HG03442 (cell line): ENCODE data around the gene CABLES2.

ENCODE experiments used
- ATAC-seq: cut with Tn5 transposase; IDR thresholded peaks from one replicate; pipeline ENCODE4 v1.9.1; 2021; ENCODE audit warnings: mild to moderate bottlenecking, moderate library complexity; ENCODE audit not compliant: unreplicated experiment

The CABLES2 gene

DNA sequence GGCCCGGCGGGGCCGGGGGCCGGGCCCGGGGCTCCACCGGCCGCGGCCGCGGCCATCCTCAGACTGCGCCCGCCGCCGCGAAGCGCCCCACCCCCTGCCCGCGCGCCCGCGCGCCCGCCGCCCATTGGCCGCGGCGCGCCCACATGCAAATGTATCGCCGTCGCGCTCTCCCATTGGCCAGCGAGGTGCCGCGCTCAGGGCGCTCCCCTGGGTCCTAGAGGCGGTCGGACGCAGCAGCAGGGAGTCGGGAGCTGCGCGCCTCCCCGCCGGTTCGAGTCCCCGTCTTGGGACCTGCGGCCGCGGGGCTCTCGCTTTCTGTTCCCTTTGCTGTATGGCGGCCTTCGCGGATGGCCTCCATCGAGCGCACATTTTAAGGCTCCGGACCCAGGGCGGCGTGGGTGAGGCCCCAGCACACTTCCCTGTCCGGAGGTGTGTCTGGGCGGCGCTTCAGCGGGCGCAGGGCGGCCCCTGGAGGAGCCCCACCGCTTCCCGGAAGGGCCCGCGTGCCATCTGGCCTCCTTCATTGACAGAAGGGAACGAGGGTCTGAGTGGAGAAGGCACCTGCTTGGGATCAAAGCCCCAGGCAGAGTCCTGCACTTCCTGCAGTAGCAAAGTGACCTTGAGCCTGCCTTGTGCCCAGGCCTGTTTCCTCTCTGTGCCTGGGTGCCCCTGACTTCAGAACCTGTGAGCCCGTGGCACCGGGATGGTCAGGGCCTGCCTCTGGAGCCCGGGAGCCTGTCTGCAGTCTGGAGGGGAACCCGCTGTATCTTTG is at the start of gene CABLES2:
Gene CABLES2, minus strand, starts transcription at position 65 of the 772 bp plus-strand sequence. Its CDS starts 9 bp downstream, at position 56.
- ATAC-seq, result peak; percentile 84

DNA sequence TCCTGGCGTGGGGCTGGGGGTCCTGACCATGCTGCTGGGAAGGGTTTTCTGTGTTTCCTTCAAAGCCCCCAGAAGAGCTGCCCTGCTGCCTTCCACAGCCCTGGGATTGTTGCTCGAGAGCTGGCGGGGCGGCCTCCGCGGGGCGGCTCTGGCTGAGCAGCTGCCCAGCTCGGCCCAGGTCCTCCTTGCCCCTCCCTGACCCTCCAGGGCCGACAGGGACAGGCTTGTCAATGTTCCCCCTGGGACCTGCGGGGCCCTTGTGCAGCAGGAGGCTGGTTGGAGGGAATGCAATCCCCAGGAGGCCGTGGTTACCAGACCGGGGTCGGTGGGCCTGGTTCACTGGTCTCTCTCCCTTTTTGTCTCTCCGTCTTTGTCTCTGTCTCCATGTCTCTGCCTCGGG is 48.8 kb upstream of the CABLES2 start:
- no peak for ATAC-seq

- ATAC-seq, result no peak
Observed at GRCh38 chr20:62454904-62455636, 48.0 kb upstream of the CABLES2 start.

GRCh38 chr20:62453186-62453808 is 46.2 kb upstream of the CABLES2 start:
- no peak for ATAC-seq

DNA sequence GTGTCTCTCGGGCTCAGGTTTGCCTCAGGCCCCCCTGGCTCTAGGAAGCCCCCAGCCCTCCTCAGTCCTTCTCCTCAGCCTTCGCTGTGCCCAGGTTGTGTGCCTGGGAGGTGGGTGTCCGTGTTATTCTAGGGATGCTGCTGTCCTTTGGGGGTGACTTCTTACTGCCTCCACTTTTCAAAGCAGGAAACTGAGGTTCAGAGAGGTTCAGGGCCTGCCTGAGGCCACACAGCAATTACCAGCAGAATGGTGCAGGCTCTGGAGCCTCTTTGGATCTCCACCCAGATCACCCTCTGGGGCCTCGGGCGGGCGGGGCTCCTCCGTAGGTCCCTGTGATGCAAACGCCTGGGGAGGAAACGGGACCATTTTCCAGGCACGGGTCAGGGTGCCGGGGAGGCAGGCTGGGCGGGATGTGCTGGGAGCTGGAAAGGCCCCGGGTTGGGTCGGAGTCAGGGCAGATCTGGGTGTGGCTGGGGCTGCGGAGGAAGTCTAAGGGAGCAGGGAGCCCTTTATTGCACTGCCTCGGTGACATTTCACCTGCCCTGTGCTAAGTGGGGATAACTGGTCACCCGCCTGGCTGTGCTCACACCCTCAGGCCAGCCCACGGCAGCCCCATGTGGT is 45.5 kb upstream of the CABLES2 start:
- no peak for ATAC-seq

DNA sequence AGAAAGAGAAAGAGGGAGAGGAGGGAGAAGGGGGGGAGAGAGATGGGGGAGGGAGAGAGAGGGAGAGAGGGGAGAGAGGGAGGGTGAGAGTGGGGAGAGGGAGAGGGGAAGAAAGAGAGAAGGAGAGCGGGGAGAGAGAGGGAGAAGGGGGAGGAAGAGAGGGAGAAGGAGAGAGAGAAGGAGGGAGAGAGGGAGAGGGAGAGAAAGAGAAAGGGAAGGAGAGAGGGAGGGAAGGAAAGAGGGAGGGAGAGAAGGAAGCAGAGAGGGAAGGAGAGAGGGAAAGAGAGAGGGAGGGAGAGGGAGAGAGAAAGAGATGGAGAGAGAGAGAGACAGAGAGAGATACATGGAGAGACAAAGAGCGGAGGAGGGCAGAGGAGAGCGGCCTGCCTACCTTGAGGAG is 44.9 kb upstream of the CABLES2 start:
- ATAC-seq, result no peak

DNA sequence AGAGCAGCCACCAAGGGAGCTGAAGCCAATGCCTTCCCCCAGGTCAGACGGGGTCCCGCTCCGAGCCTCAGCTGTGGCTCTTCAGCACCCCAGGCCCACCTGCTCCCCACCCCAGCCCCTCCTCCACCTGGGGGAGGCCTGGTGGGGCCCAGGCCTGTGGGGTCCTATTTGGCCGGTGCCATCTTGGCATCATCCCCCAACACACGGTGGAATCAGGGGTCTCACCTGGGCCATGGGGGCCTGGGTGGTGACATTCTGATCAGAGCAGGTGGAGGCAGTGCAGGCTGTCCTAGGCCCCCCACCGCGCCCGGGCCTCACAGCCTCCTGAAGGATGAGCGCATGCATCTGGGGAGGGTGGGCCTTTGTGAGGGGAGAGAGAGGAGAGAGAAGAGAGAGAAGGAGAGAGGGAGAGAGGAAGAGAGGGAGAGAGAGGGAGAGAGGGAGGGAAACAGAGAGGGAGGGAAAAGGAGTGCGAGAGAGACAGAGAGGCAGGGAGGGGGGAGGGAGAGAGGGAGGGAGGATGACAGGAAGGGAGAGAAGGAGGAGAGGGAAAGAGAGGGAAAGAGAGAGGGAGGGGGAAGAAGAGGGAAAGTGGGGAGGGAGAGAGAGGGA is 44.2 kb upstream of the CABLES2 start:
- ATAC-seq, result no peak

DNA sequence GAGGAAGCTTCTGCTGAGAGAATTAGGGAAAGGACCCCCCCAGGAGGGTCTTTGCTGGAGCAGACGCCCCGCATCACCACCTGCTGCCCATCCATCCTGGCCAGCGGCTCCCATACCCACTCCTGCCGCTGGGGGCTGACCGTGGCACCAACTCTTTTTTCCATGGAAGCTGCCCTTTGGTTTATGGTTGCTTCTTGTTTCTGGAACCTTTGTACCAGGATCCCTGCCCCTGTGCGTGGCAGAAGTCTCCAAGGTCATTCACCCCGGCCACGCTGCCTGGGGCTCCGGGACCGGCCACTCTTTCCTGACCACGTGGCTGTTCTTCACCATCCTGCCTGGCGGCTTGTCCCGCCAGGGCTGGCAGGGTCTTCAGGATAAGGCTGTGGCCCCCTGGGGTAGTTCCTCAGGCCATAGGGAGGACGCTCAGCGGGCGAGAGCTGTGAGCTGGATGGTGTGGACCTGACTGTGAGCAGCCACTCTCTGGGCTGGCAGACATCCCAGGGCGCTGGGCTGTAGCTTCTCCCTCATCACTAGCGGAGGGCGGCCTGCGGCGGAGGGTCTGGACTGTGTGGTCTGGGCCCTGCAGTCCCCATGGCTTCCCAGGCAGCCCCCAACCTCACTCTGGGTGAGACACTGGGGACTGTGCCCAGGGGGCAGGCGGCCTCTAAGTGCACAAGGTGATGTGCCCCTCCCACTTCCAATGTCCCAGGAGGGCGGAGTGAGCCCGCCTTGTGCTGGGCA is 43.0 kb upstream of the CABLES2 start:
- ATAC-seq, result no peak

- no peak for ATAC-seq
Observed at GRCh38 chr20:62448788-62449187, 41.7 kb upstream of the CABLES2 start.

- ATAC-seq, result no peak
Observed at GRCh38 chr20:62448038-62448437, 41.0 kb upstream of the CABLES2 start.

DNA sequence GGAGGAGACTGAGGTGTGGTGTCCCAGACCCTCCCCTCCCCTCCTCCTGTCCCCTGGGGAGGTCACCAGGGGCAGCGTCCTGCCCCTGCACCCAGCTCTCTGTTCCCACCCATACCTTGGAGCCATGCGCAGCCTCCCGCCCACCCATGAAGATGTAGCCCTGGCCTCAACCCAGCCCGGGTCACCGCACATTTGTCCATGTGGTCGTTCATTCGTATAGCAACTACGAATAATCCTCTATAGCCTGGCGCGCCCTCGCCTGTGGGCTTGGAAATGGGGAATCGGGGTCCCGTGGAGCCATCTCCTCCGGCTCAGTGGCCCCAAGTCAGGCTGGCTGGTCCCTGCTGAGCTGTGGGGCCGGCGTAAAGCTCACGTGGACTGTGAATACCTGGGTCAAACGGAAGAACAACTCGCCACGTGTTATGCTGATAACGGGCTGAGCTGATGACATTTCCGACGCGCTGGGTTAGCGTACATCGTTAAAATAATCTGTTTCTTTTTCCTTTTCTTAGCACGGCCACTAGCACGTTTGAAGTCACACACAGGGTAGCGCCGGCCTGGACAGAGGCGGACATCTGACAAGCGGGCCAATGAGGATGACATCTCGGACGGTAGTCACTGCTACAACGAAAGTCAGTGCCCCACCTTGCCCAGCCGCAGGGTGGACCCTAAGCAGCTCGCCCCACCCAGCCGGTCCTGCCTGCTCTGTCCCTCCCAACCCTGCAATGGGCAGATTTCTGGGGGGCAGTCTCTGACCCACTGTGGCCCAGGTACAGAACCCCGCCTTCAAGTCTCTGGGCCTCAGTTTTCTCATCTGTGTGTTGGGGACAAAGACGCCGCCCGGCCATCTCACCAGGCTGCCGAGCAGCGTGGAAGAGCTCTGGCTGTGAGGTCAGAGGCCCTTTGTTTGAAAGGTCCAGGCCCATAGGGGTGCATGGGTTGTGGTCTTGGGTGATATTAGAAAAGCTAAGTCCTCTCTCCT is 40.1 kb upstream of the CABLES2 start:
- no peak for ATAC-seq

DNA sequence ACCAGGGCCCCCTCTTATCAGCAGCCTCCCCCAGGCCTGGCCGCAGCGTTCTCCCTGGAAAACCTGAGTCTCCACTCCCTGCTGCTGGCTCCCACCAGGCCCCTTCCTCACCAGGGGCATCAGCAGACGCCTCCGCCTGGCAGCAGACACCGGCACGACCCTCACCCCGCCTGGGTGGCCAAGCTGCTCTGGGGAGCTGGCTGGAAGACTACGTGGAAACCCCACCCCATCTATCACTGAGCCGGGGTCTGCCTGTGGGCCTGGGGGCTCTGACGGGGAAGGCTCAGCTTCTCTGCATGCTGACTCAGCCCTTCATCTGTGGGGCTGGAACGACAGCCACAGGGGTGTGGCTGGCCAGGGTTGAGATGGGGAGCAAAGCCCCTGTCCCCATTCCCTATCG is 39.4 kb upstream of the CABLES2 start:
- ATAC-seq, result no peak

DNA sequence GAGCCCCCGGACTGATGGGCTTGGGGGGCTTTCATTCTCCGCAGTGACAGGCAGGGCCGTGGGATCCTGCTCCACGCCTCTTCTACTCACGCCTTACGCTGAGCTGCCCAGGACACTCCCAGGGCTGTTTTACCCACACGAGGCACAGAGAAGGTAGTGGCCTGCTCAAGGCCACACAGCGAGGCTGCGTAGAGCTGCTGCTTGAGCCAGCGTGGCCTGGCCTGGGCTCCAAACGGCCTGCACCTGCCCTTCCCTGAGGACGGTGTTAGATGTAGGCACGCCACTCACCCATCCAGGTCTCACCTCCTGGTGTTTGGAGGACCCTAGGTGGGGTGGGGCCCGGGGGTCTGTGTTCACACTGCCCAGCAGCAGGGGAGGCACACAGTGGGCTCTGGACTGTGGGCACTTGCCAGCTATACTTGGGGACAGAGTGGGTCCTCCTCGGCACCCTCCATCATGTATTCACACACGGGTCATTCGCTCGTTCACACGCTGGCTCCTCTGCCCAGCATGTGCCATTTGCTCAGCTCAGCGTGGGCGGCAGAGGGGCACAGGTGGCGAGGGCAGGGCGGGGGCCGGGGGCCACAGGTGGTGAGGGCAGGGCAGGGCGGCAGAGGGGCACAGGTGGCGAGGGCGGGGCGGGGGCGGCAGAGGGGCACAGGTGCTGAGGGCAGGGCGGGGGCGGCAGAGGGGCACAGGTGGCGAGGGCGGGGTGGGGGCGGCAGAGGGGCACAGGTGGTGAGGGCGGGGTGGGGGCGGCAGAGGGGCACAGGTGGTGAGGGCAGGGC is 38.7 kb upstream of the CABLES2 start:
- ATAC-seq, result no peak

GRCh38 chr20:62444286-62444685 is 37.2 kb upstream of the CABLES2 start:
- no peak for ATAC-seq

DNA sequence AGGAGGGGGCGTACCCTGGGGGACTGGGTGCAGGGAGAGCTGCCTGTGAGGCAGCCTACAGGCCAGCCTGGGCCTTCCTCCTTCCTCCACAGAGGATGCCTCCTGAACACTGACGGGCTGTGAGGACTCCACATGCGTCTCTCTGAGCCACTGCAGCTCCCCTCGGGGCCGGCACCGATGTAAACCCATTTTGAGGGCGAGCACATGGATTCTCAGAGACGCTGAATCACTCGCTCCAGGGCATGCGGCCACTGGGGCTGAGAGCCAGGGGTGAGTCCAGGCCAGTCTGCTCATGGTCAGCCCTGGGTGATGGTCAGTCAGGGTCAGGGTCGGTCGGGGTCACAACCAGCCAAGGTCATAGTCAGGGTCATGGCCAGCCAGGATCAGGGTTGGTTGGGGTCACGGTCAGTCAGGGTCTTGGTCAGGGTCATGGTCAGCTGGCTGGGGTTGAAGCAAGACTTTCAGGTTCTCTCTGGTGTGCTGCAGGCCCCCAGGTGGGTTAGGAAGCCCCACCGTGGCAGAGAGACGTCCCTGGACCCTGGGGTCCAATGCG is 35.0 kb upstream of the CABLES2 start:
- no peak for ATAC-seq

GRCh38 chr20:62439218-62439617 is 32.1 kb upstream of the CABLES2 start:
- no peak for ATAC-seq

- ATAC-seq, result no peak
Observed at GRCh38 chr20:62437927-62438326, 30.8 kb upstream of the CABLES2 start.

DNA sequence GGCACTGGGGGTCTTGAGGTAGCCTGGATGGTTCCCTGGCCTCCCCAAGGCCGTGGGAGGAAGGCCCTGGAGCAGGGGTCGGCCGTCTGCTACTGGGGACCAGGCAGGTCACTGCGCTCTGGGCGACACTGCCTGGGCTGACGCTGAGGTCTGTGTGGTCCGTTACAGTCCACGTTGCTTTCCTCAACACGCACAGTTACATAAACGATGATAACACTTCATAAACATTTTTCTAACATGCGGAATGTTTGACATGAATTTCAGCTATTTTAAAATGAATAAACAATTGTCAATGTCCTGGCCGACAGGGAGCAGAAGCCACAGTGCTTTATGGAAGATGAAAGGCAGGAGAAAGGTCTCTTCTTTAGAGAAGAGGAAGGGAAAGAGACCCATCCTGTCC is 30.4 kb upstream of the CABLES2 start:
- no peak for ATAC-seq
